Activated CD4-positive, CD25-positive, alpha-beta regulatory T cell treated with anti-CD3 and anti-CD28 coated beads, Interleukin-2, amount 50 U/mL, for 72 hours (primary cell): ENCODE data around the gene ZNF202.
"Not testable (repeated sequence)": the region's sequence is repeated elsewhere in the genome, so short reads cannot be mapped to it uniquely, and the experiment has no call there.

ENCODE experiments used
- DNase-seq: peaks from one replicate; pipeline ENCODE4 v3.0.0; 2021

The ZNF202 gene

DNA sequence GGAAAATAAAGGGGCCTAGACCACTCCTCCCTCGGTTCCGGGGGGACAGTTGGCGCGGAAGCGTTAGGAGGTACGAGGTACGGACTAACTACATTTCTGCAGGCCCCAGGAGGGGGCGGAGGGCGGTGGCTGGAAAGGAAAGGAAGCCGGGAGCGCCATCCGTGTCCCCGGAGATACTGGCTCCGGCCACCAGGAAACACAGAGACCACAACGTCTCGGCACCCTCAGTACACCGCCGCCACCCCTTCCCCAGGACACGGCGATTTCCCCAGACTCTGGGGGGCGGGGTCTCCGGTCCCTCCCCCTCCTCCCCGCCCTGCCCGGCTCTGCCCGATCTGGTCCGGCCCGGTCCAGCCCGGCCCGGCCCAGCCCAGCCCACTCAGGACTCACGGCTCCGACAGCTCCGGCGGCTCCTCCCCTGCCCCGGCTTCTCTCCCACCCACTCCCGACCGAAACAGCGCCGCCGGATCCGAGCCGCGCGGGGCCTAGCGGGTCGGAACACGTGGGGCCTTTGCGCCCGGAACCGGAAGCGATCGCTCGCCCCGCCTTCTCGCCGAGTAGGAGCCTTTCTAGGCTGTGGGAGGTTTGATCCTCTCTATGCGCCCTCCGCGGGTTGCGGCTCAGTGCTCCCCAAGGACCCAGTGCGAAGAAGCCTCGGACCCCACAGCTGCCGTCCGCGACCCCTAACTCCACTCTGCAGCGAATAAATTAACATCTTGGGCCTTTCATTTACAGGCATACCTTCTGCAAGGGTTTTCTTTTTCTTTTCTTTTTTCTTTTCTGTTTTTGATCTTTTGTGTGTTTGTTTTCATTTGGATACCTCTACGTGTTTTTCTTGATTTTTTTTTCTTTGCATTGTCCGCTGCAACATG is at the start of gene ZNF202:
TSS of gene ZNF202 (minus strand) at position 502 of the 872 bp plus-strand sequence. CDS start 10,772 bp downstream, outside the sequence.
- DNase-seq = peak; percentile 91

DNA sequence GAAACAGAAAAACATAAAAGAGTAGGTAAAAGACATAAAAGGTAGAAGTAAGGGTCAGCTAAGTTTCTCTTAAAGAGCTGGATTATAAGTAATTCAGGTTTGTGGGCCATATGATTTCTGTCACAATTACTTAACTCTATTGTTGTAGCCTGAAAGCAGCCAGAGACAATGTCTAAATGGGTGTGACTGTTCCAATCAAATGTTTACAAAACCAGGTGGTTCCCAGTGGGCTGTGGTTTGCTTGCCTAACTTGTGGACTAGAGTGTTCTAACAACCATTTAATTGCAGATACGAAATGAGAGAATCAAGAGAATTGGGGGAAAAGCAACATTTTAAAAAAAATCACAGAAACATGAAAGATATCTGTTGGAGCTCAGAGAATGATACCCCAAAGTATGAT is 42.1 kb upstream of the ZNF202 start:
- DNase-seq = no peak

DNA sequence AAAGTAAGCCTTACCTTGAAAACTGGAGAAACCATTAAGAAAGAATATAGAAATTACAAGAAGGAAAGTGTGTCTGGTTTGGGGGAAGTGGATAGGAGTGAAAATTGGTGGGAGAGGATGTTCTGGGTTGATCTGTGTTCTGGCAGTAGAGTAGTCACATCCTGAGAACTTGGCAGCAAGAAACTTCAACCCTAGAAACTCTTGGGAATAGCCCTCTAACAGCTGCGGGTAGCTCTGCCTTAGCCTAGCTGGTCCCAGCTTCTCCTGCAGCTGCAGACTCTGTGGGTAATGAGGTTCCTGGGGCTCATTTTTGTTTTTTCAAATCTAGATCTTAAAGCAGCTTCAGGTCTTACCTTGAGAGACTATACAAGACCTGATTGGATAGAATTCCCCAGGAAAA is 37.1 kb upstream of the ZNF202 start:
- no peak for DNase-seq

DNA sequence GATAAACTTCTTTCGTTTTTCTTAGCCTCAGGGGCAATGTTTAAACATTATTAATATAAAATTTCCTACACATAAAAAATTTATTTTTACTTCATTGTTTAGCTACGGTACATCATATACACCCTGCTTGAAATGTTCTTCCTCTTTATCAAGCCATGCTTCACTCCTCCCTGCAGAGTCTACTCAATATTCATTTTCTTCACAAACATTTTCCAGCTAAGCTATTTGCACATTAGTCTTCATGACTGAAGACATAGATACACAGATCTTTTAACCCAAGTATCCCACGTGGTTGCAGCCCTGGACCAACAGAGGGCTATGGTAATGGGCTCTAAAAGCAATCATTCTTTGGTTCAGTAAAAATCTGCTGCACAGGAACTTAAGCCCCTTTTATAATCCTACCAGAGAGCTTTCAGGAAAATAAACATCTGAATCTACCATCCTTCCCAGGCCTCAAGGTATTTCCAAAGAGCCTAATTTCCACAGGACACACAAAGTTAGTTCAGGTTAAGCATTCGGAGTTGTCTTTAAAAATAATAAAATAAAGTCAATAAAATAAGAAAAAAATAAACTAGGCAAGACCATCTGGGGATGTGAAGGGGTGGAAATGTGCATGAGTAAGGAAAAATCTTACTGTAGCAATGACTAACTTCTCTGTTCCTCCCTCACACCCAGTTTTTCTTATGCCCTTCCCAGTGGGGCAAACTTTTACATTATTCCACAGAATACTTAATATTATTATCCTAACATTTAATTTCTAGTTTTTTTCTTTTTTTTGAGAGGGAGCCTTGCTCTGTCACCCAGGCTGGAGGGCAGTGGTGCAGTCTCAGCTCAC is 34.5 kb upstream of the ZNF202 start:
- no peak for DNase-seq

DNA sequence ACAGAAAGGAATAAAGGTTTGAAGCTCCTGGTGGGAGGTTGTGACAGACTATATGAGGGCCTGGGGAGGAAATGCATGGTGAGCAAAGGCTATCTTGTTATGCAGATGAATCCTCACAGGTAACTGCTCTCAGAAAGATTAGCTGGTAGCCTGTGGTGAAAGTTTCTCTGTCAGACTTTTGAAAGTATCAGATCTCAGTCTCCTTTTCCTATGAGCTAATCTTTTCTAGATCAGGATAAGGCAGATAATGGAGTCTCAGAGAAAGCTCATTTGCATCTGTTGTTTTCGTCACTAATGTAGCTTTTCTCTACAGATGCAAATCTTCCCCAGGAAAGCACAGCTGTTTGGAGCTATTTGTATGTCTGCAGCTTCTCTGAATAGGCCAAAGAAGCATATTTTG is 33.8 kb upstream of the ZNF202 start:
- no peak for DNase-seq

DNA sequence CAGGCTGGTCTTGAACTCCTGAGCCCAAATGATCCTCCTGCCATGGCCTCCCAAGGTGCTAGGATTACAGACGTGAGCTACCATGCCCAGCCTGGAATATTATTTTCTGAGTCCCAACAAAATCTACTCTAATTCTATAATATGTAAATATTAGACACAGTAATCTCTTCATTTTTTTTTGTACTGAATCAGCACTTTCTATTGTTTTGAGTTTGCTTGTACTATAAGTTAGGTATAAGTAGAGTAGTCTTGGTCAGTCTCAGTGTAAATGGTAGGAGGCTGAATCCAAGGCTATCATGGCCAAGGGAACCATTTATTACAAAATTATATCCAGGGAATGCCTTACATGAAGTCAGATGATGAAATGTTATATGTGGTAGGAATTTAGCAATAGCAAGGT is 32.5 kb upstream of the ZNF202 start:
- no peak for DNase-seq

DNA sequence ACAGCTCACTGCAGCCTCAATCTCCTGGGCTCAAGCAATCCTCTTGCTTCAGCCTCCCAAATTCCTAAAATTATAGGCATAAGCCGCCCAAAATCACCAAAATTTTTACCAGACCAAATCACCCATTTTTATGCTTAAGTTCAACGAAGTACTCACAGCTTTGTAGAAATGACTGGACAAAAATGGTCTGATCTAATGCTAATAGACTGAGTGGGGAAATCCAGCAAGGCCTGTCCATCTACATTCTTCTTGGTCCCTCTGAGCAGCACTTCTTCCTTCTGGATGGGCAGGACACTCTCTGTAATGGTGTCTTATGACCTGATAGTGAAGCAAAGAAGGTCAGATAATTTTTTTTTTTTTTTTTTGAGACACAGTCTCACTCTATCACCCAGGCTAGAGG is 31.6 kb upstream of the ZNF202 start:
- no peak for DNase-seq

DNA sequence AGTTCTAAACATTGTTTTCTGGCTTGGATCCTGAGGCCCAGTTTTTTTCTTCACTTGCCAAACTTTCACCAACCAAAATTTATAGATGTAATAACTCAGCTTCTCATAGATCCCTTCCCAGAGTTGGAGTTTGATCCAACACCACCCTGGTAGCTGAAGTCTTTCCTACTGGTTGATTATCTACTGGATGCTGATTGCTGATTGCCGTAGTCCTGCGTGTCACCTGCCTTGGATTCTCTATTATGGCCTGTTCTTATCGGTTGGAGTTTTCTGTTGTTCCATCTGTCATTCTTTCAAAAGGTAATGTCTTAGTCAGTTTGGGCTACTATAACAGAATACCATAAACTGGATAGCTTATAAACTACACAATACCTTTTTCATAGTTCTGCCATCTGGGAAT is 30.2 kb upstream of the ZNF202 start:
- no peak for DNase-seq

DNA sequence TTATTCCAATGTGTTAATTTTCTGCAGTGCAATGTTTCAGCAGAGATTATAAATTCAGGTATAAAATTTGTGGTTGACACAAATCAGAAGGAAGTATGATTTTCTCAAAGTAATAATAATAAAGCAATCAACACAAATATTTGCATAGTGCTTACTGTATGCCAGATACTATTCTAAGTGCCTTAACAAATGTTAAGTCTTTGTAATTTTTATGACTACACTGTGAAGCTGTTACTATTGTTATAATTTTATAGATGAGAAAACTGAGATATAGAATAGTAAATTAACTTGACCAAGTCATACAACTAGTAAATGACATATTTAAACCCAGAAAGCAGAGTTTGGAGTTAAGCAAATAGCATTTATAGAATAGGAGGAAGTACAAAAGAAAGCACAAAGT is 29.3 kb upstream of the ZNF202 start:
- no peak for DNase-seq

DNA sequence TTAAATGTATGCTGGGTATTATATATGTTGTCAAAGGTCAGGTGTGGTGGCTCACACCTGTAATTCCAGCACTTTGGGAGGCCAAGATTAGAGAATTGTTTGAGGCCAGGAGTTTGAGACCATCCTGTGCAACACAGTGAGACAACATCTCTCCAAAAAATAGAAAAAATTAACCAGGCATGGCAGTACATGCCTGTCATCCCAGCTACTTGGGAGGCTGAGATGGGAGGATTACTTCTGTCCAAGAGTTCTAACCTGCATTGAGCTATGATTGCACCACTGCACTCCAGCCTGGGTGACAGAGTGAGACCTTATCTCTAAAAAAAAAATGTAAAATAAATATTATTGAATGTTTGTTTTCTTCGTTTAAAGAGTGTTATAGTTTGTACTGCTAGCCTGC is 24.1 kb upstream of the ZNF202 start:
- no peak for DNase-seq

DNA sequence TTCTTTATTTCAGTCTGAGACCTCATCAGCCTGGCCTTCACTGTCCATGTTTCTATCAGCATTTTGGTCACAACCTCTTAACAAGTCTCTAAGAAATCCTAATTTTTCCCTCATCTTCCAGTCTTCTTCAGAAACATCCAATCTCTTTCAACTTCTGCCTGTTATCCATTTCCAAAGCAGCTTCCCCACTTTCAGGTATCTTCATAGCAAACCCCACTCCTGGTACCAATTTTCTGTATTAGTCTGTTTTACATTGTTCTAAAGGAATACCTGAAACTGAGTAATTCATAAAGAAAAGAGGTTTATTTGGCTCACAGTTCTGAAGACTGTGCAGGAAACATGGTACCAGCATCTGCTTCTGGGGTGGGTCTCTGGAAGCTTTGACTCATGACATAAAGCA is 21.0 kb upstream of the ZNF202 start:
- no peak for DNase-seq

DNA sequence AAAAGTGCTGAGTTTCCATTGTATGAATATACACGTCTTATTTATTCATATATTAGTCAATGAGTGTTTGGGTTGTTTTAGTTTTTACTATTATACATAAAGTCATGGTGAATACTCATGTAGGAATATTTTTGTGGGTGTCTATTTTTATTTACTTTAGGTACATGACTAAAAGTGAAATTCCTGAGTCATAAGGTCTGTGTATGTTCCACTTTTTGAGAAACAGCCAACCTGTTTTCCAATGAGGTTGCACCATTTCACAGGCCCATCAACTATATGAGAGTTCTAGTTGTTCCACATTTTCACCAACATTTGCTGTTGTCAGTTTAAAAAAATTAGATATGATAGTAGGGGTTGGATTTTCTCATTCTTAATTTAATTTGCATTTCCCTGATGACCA is 19.4 kb upstream of the ZNF202 start:
- no peak for DNase-seq

DNA sequence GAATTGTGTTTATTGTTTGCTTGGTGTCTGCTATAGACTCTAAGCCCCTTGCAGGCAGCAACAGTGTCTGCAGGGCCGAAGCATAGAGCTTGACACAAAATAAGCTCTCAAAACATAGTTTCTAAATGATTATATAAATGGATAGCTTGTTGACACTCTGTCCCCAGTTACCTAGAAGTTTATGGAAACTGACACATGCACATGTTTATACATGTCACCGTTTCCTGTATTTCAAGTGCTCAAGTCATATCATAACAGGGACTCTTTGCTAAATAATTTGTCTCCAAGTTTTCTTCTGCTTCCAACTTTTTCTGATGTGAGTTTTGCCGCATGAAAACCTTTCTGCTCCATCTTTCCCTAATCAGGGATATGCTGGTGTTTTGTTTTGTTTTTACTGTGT is 16.5 kb upstream of the ZNF202 start:
- DNase-seq = no peak

DNA sequence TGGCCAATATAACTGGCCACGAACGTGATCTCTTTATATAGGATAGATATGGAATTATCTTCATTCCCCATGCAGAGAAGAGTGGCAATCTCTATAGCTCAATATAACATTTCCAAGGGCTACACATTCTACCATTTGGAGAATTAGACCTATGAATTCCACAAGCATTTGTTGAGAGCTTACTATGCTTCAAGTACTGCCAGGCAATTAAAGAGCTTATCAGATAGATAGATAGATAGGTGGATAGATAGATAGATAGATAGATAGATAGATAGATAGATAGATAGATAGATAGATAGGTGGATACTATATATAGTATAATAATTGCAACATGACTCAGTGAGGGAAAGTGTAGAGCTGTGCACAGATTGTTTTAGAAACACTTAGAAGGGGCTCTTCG is 14.4 kb upstream of the ZNF202 start:
- DNase-seq = no peak

DNA sequence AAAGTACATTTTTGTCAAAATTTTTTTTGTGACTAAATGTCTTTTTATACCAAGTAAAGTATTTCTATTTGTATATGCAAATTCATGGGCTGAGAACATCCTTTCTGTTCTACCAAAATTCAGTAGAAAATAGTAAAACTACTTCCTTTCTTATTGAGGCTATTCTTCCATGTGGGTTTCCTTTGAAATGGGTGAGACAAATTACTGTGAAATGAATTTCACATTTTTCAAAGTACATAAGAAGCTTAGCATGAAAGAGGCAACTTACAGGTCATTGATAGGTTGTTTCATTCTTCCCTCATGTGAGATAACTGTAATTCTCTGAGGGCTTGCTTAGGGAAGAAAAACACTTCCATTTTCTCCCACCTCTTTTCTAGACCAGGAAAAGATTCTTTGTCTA is 13.9 kb upstream of the ZNF202 start:
- DNase-seq = no peak

DNA sequence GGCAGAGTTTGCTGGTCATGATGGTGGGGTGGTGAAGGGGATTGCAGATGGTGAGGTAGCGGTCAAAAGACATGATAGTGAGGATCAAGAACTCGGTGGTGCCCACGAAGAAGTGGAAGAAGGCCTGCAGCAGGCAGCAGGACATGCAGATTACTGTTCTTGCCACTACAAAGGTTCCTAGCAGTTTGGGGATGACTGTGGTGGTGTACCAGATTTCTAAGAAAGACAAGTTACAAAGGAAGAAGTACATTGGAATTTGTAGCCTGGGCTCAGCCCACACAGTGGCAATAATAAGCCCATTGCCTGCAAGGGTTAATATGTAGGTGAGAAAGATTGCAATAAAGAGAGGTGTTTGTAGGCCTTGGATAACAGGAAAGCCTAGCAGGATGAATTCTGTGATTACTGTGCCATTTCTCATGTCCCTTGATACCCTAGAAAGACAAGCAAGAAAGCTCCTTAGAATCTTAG is 12.7 kb upstream of the ZNF202 start, which contains the start of gene OR6X1:
TSS of gene OR6X1 (minus strand) at position 418 of the 468 bp plus-strand sequence. CDS start at position 418, 0 bp downstream.
- DNase-seq = no peak

DNA sequence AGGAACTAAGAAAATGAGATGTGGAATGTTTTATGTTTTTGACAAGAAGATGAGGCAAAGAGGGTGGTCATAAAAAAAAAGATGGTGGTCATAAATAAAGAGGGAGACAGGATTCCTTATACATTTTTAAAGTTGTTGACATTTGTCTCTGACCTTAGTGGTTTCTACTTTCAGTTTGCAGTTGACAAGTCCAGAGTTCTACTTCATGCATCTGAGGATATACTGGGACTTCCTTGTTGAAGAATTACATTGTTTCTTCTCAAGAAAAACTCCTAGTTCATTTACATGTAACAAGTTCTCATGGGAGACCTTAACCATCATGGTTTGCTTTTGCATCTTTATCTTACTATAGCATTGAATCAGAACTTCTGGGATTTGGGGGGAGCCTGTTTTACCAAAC is 11.7 kb upstream of the ZNF202 start:
- DNase-seq = no peak

DNA sequence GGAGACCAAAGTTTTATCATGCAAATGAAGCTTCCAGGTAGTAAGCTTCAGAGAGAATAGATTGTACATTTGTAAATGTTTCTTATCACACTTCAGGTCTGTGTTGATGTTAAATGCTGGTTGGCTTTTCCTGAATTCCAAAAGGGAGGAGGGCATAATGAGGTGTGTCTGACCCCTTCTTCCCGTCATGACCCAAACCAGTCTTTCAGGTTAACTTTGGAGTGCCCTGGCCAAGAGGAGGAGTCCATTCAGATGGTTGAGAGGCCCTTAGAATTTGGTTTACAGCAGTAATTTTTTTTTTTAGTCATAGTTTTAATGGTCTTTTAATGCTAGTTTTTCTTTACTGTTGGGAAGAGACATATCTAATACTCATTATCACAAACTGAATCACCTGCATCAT is 10.3 kb upstream of the ZNF202 start:
- no peak for DNase-seq

DNA sequence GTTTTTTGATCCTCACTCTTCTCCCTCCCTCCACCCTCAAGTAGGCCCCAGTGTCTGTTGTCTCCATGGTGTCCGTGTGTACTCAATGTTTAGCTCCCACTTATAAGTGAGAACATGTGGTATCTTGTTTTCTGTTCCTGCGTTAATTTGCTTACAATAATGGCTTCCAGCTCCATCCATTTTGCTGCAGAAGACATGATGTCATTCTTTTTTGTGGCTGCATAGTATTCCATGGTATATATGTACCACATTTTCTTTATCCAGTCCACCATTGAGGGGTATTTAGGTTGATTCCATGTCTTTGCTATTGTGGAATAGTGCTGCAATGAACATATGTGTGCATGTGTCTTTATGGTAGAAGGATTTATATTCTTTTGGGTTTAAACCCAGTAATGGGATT is 6.9 kb upstream of the ZNF202 start:
- not testable (repeated sequence) for DNase-seq

DNA sequence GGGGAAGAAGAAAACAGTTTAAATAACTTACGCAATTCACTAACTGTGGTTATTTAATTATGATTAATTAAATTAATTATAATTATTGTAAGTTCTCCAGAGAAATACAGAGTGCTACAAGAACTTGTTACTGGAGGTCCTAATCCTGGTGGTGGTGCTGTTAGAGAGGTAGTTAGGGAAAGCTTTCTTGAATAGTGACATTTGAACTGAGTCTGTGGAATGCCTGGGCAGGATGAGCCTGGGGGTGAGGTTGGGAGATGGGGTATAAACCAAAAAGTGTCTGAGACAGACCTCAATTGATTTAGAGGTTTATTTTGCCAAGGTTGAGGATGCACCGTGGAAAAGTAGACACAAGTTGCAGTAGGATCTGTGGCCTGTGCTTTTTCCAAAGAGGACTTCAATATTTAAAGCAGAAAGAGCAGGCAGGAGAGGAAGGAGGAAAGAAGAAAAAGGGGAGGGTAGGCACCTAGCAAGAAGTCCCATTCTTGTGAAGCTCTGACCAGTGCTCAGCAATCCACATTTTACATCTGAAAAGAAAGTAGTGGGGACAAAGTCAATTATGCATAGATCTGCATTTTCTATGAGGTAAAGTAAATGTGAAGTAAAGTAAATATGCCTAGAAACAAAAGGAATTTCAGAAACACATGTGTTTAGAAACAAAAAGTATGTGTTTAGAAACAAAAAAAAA is 4.4 kb upstream of the ZNF202 start:
- no peak for DNase-seq

DNA sequence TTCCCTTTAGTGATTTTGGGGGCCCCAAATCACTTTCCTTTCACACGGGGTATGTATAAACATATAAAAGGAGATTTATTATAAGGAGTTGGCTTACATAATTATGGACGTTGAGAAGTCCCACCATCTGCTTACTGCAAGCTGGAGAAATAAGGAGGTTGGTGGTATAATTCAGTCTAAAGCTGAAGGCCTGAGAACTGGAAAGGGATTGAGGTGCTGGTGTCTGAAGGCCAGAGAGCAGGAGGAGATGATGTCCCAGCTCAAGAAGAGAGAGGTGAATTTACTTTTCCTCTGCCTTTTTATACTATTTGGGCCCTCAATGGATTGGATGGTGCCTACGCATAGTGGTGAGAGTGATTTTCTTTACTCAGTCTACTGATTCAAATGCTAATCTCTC is 1.3 kb upstream of the ZNF202 start:
- DNase-seq = no peak

DNA sequence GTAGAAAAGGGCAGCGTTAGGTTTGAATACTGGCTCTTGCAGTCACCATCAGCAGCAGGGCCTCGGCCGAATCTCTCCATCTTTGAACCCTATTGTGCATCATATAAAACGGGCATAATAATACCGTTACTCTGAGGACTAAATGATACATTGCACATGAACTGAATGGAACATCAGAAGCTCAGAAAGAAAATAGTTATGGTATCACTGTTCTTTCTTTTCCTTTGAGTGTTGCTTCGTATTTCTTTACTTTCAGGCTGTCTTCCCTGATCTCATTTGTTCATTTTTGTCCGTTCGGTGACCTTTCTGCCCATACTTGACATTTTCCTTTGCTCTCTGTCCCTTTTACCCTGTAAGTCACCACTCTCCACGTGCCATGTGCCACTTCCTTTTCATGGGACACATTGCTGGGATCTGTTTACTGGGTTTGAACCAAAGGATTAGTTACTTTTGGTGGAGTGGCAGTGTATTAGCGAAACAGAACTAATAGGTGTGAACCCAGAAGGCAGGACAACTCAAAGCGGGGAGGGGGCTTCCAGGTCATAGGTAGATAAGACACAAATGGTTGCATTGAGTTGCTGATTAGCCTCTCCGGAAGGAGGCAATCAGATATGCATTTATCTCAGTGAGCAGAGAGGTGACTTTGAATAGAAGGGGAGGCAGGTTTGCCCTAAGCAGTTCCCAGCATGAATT is 717 bp upstream of the ZNF202 start:
- DNase-seq = no peak

DNA sequence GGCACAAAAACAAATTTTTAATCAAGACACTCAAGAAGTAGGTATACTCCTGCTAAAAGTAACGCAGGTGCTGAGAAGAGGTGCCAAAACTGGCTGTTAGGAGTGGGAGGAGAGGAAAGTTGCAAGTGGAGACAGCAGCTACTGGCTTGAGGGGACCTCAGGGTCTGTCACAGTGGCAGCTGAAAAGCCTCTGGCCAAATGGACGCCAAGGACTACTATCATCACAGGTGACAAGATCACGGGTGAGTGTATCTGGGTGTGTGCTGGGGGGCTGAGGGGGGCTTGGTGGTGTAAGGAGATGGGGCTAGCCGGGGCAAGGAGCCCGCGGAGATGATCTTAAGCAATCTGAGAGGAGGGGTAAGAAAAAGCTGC is 687 bp downstream of the ZNF202 start:
- no peak for DNase-seq
